ENCODE measurements around the gene TRIP6. TPM values are rescaled to one million over a fixed set of nuclear protein-coding genes. Genes with fewer than 3 reads are reported as not detected.

The TRIP6 gene, protein sequence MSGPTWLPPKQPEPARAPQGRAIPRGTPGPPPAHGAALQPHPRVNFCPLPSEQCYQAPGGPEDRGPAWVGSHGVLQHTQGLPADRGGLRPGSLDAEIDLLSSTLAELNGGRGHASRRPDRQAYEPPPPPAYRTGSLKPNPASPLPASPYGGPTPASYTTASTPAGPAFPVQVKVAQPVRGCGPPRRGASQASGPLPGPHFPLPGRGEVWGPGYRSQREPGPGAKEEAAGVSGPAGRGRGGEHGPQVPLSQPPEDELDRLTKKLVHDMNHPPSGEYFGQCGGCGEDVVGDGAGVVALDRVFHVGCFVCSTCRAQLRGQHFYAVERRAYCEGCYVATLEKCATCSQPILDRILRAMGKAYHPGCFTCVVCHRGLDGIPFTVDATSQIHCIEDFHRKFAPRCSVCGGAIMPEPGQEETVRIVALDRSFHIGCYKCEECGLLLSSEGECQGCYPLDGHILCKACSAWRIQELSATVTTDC
- total RNA-seq (1 to 10 TPM; 7.6 to 9.4 TPM), polyA plus RNA-seq (1 to 10 TPM; 2.7 to 4.9 TPM)

DNA sequence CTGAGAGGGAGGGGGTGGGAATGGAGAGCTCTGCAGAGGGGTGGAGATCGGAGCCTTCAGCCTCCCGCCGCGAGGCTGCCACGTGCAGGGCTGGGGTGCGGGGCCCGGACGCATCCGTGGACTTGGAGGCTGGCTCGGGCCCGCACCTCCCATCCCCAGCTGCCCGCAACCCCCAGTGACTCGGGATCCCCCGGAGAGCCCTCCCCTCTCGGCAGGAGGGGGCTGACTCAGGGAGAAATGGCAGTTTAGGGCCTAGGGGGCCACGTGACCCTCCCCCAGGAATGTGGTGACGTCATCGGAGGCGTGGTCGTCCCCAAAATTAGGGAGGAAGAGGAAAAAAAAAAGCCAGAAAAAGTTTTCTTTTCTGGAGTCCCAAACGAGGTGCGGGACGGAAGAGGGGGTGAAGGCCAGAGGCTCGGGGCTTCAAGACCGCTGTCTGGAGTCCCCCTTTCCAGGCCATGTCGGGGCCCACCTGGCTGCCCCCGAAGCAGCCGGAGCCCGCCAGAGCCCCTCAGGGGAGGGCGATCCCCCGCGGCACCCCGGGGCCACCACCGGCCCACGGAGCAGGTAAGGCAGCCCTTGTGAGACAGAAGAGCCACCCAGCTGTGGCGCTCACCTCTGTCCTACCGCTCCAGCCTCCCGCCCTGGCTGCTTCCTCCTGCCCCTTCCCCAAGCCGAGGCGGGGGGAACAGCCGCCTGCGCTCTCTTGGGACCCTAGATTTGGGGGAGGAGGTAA, at the start of gene TRIP6:
Gene TRIP6, plus strand, starts transcription at position 348 of the 736 bp plus-strand sequence. Its CDS starts 111 bp downstream, at position 459.
- Mint-ChIP-seq H3K27me3 (no peaks in the 10 kb centered on the region), H3K9me3 (no peaks in the 10 kb centered on the region), H3K4me3 (peak within 1 kb of the TSS; percentile 78 to 87 (median 85)), H3K4me1 (peaks cover 3 to 19% (median 6%) of the 10 kb centered on the region in 4 donors), H3K36me3 (peaks cover 8 to 28% of the 10 kb centered on the region in 2 donors), H3K27ac (peak within 1 kb of the TSS; percentile 64 to 93 (median 92))
- H3K27ac ChIP-seq (ENCODE audit: low read depth, low read length) = peak within 1 kb of the TSS; percentile 66
- H3K4me3 ChIP-seq (ENCODE audit: low read length in 2 of 2) = peak within 1 kb of the TSS in 1 of 2 donors; percentile 58
- peaks cover 4% of the 10 kb centered on the region for H3K36me3 ChIP-seq (ENCODE audit: insufficient read depth, low read length)
- ChIA-PET POLR2A (ENCODE audit: partially characterized antibody) (interaction anchor here (0.7 to 1.1 kb wide), 4 partner anchors 8 to 22 kb away, joined by 3 to 5 read pairs (median 3); partner anchors contain the start of genes SRRT and UFSP1), CTCF (ENCODE audit: partially characterized antibody) (interaction anchor here (1.3 kb wide), 1 partner anchor 15 kb away, joined by 5 read pairs; the partner anchor contains the start of gene SLC12A9)
- no peaks in the 10 kb centered on the region for H3K9me3 ChIP-seq (ENCODE audit: control insufficient read depth in 1 of 2, low read length in 2 of 2)
- peak in 3 of 5 donors; percentile 22 to 60 (median 39) for DNase-seq
- H3K4me1 ChIP-seq (ENCODE audit: insufficient read depth, low read length) = peaks cover 10% of the 10 kb centered on the region
- intact Hi-C loops (cut with micrococcal nuclease) = no loop called here
- H3K27me3 ChIP-seq (ENCODE audit: insufficient read depth, low read length) = no peaks in the 10 kb centered on the region

DNA sequence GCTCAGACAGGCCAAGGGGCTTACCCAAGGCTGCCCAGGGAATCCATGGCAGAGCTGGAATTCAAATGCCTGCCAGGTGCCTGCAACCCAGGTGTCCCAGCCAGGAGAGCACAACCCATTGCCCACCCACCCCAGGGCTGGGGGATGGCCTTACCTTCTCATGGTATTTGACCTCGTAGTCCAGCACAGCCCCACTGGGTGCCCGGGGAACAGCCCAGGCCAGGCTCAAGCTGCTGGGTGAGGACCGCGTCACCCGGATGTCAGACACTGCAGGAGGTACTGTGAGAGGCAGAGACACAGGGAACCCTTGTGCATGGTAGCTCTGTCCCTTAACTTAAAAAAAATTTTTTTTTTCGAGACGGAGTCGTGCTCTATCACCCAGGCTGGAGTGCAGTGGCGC, 48.8 kb upstream of the TRIP6 start:
- no peak overlapping the region for H3K4me3 Mint-ChIP-seq
- Histone ChIP-seq H3K4me1 (ENCODE audit: insufficient read depth, low read length) (no peaks in the 10 kb centered on the region), H3K36me3 (ENCODE audit: insufficient read depth, low read length) (no peaks in the 10 kb centered on the region), H3K4me3 (ENCODE audit: low read length in 2 of 2) (no peak overlapping the region), H3K9me3 (ENCODE audit: control insufficient read depth in 1 of 2, low read length in 2 of 2) (no peaks in the 10 kb centered on the region), H3K27me3 (ENCODE audit: insufficient read depth, low read length) (no peaks in the 10 kb centered on the region), H3K27ac (ENCODE audit: low read depth, low read length) (no peak overlapping the region)
- no peak for DNase-seq
- no peaks in the 10 kb centered on the region for H3K9me3 Mint-ChIP-seq
- intact Hi-C loops (cut with micrococcal nuclease) = no loop called here
- peaks cover 0 to 1% of the 10 kb centered on the region in 2 donors for H3K27me3 Mint-ChIP-seq
- H3K4me1 Mint-ChIP-seq = no peaks in the 10 kb centered on the region
- H3K36me3 Mint-ChIP-seq = peaks cover 0 to 3% of the 10 kb centered on the region in 2 donors
- H3K27ac Mint-ChIP-seq = no peak overlapping the region
- ChIA-PET CTCF (ENCODE audit: partially characterized antibody) (interaction anchor here (0.7 kb wide), 2 partner anchors 36 to 352 kb away, joined by 3 read pairs; no protein-coding TSS in a partner anchor), POLR2A (ENCODE audit: partially characterized antibody) (no interaction called here)

DNA sequence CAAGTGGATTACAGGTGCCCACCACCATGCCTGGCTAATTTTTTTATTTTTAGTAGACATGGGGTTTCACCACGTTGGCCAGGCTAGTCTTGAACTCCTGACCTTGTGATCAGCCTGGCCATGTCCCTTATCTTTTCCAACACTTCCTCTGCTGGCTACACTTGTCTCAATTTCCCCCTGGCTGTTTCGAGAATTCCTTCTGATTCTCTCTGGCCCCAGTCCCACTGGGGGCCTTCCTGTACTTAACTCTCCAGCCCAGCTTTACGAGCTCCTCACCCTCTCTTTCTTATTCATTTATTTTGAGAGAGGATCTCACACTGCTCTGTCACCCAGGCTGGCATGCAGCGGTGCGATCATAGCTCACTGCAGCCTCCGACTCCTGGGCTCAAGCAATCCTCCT, 48.4 kb upstream of the TRIP6 start:
- Mint-ChIP-seq H3K4me3 (no peak overlapping the region), H3K27ac (no peak overlapping the region), H3K9me3 (no peaks in the 10 kb centered on the region), H3K4me1 (no peaks in the 10 kb centered on the region), H3K27me3 (peaks cover under 1 to 1% of the 10 kb centered on the region in 2 donors), H3K36me3 (peaks cover 0 to 3% of the 10 kb centered on the region in 2 donors)
- no peak overlapping the region for H3K27ac ChIP-seq (ENCODE audit: low read depth, low read length)
- no peaks in the 10 kb centered on the region for H3K4me1 ChIP-seq (ENCODE audit: insufficient read depth, low read length)
- CTCF ChIA-PET (ENCODE audit: partially characterized antibody) = no interaction called here
- POLR2A ChIA-PET (ENCODE audit: partially characterized antibody) = no interaction called here
- H3K36me3 ChIP-seq (ENCODE audit: insufficient read depth, low read length) = no peaks in the 10 kb centered on the region
- H3K27me3 ChIP-seq (ENCODE audit: insufficient read depth, low read length) = no peaks in the 10 kb centered on the region
- DNase-seq = no peak
- intact Hi-C loops (cut with micrococcal nuclease) = no loop called here
- H3K9me3 ChIP-seq (ENCODE audit: control insufficient read depth in 1 of 2, low read length in 2 of 2) = no peaks in the 10 kb centered on the region
- H3K4me3 ChIP-seq (ENCODE audit: low read length in 2 of 2) = no peak overlapping the region

DNA sequence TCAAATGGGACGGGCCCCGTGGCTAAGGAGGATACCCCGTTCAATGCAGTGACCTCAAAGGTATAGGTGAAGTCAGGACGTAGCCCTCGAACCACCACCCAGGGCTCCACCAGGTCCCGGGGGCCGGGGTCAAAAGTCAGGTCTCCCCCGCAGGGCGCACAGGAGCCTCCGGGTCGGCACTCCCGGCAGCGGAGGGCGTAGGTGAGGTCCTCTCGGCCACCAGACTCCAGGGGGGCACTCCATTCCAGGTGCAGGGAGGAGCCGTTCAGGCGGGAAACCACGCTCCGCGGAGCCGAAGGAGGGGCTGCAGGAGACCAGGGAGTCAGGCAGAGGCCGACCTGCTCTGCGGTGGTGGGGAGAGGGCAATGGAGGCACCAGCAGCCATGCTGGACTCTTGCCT, 47.6 kb upstream of the TRIP6 start:
- CTCF ChIA-PET (ENCODE audit: partially characterized antibody) = no interaction called here
- Histone ChIP-seq H3K27me3 (ENCODE audit: insufficient read depth, low read length) (no peaks in the 10 kb centered on the region), H3K9me3 (ENCODE audit: control insufficient read depth in 1 of 2, low read length in 2 of 2) (no peaks in the 10 kb centered on the region), H3K4me3 (ENCODE audit: low read length in 2 of 2) (no peak overlapping the region), H3K36me3 (ENCODE audit: insufficient read depth, low read length) (no peaks in the 10 kb centered on the region), H3K27ac (ENCODE audit: low read depth, low read length) (no peak overlapping the region), H3K4me1 (ENCODE audit: insufficient read depth, low read length) (no peaks in the 10 kb centered on the region)
- H3K27me3 Mint-ChIP-seq = peaks cover 3% of the 10 kb centered on the region in 2 donors
- H3K36me3 Mint-ChIP-seq = peaks cover 0 to 3% of the 10 kb centered on the region in 2 donors
- no peak overlapping the region for H3K4me3 Mint-ChIP-seq
- intact Hi-C loops (cut with micrococcal nuclease) = no loop called here
- DNase-seq = no peak
- H3K4me1 Mint-ChIP-seq = no peaks in the 10 kb centered on the region
- H3K27ac Mint-ChIP-seq = no peak overlapping the region
- POLR2A ChIA-PET (ENCODE audit: partially characterized antibody) = no interaction called here
- H3K9me3 Mint-ChIP-seq = no peaks in the 10 kb centered on the region

DNA sequence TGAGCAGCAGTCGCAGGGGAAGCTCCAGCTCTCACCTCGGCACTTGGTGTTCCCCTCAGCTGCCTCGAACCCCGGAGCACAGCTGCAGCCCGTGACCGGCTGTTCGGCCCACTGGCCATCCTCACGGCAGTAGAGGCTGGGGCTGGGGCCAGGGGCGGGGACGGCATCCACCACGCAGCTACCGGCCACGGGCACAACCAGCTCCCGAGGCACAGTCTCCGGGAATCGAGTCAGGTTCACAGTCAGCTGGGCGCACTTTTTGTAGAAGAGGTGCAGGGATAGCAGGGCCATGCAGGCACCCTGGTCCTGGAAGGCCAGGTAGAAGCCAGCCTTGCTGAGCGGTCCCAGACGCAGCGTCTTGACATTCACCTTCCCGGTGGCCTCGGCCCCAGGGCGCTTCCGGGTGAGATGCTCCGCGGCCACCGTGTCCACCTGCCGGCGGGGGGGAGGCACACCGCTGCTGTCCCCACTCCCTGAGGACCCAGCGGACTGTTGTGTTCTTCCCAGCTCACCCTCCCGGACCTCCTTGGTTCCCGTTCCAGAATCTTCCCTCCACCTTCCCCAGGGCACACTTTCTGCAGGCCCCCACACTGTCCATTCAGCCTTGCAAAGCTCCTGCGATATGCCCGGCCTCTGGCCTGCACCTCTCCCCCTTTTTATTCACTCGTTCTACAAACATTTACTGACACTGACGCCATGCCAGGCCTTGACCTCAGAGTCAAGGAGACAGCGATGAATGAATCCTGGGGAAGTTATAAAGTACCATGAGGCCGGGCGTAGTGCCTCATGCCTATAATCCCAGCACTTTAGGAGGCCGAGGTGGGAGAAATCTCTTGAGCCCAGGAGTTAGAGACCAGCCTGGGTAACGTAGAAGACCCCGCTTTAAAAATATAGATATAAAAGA, 44.7 kb upstream of the TRIP6 start:
- Histone ChIP-seq H3K36me3 (ENCODE audit: insufficient read depth, low read length) (no peaks in the 10 kb centered on the region), H3K27ac (ENCODE audit: low read depth, low read length) (no peak overlapping the region), H3K27me3 (ENCODE audit: insufficient read depth, low read length) (no peaks in the 10 kb centered on the region), H3K4me3 (ENCODE audit: low read length in 2 of 2) (no peak overlapping the region), H3K4me1 (ENCODE audit: insufficient read depth, low read length) (peaks cover under 1% of the 10 kb centered on the region), H3K9me3 (ENCODE audit: control insufficient read depth in 1 of 2, low read length in 2 of 2) (no peaks in the 10 kb centered on the region)
- peaks cover 0 to 6% (median 0%) of the 10 kb centered on the region in 8 donors for H3K9me3 Mint-ChIP-seq
- H3K4me1 Mint-ChIP-seq = peaks cover 9 to 14% (median 12%) of the 10 kb centered on the region in 4 donors
- CTCF ChIA-PET (ENCODE audit: partially characterized antibody) = no interaction called here
- no peak for DNase-seq
- POLR2A ChIA-PET (ENCODE audit: partially characterized antibody) = no interaction called here
- H3K27ac Mint-ChIP-seq = no peak overlapping the region
- H3K4me3 Mint-ChIP-seq = no peak overlapping the region
- intact Hi-C loops (cut with micrococcal nuclease) = no loop called here
- peaks cover 16 to 17% of the 10 kb centered on the region in 2 donors for H3K27me3 Mint-ChIP-seq
- peaks cover 0 to 7% of the 10 kb centered on the region in 2 donors for H3K36me3 Mint-ChIP-seq

DNA sequence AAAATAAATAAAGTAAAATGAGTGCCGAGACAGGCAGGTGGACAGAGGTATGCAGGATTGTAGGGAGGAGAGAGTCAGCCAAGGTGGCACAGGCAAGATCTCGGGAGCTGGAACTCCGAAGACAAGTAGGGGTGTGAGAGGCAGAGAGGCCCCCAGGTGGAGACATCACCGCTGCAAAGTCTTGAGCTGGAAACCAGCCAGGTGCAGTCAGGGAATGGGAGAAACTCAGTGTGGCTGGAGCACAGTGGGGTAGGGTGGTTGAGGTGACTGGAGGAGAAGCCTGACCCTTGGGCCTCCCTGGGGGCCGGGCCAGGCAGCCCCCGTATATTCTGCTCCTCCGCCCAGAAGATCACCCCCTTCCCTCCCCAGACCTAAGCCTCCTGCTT, 44.1 kb upstream of the TRIP6 start:
- CTCF ChIA-PET (ENCODE audit: partially characterized antibody) = no interaction called here

More for the DNA sequence above, 44.1 kb upstream of the TRIP6 start:
- Mint-ChIP-seq H3K27ac (no peak overlapping the region), H3K36me3 (peaks cover 0 to 7% of the 10 kb centered on the region in 2 donors), H3K4me1 (peaks cover 12 to 20% (median 17%) of the 10 kb centered on the region in 4 donors), H3K4me3 (no peak overlapping the region), H3K27me3 (peaks cover 19 to 21% of the 10 kb centered on the region in 2 donors), H3K9me3 (peaks cover 0 to 6% (median 0%) of the 10 kb centered on the region in 8 donors)
- no peak overlapping the region for H3K4me3 ChIP-seq (ENCODE audit: low read length in 2 of 2)
- H3K9me3 ChIP-seq (ENCODE audit: control insufficient read depth in 1 of 2, low read length in 2 of 2) = no peaks in the 10 kb centered on the region
- no peaks in the 10 kb centered on the region for H3K36me3 ChIP-seq (ENCODE audit: insufficient read depth, low read length)
- H3K27ac ChIP-seq (ENCODE audit: low read depth, low read length) = no peak overlapping the region
- DNase-seq = no peak
- peaks cover 4% of the 10 kb centered on the region for H3K27me3 ChIP-seq (ENCODE audit: insufficient read depth, low read length)
- peaks cover 7% of the 10 kb centered on the region for H3K4me1 ChIP-seq (ENCODE audit: insufficient read depth, low read length)
- POLR2A ChIA-PET (ENCODE audit: partially characterized antibody) = no interaction called here
- intact Hi-C loops (cut with micrococcal nuclease) = no loop called here
